Measurements from ENCODE around the gene KY. TPM values are rescaled to one million over a fixed set of nuclear protein-coding genes. Genes with fewer than 3 reads are reported as not detected.

KY gene
- total RNA-seq, 4 donors from 2014 or later = not detected

DNA sequence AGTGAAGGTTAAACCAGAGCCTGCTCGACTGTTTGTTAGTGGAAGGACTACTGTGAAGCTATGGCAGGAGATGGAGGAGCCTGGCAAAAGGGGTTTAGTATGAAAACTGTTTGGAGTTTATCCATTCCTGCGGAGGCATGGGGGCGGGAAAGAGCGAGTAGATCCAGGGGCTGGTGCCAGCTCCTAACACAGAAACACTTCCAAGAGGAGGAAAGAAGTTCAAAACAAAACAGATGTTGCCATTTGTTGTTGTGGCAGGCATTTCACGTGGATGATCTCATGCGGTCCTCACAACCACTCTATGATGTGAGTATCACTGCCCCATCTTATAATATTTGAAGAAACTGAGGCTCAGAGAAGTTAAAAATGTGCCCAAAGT is 30.7 kb upstream of the KY start:
- TF ChIP-seq, protein P1, sequence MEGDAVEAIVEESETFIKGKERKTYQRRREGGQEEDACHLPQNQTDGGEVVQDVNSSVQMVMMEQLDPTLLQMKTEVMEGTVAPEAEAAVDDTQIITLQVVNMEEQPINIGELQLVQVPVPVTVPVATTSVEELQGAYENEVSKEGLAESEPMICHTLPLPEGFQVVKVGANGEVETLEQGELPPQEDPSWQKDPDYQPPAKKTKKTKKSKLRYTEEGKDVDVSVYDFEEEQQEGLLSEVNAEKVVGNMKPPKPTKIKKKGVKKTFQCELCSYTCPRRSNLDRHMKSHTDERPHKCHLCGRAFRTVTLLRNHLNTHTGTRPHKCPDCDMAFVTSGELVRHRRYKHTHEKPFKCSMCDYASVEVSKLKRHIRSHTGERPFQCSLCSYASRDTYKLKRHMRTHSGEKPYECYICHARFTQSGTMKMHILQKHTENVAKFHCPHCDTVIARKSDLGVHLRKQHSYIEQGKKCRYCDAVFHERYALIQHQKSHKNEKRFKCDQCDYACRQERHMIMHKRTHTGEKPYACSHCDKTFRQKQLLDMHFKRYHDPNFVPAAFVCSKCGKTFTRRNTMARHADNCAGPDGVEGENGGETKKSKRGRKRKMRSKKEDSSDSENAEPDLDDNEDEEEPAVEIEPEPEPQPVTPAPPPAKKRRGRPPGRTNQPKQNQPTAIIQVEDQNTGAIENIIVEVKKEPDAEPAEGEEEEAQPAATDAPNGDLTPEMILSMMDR (IDR thresholded peaks at IDR 0.05; ENCODE audit: low read depth) = no peak

DNA sequence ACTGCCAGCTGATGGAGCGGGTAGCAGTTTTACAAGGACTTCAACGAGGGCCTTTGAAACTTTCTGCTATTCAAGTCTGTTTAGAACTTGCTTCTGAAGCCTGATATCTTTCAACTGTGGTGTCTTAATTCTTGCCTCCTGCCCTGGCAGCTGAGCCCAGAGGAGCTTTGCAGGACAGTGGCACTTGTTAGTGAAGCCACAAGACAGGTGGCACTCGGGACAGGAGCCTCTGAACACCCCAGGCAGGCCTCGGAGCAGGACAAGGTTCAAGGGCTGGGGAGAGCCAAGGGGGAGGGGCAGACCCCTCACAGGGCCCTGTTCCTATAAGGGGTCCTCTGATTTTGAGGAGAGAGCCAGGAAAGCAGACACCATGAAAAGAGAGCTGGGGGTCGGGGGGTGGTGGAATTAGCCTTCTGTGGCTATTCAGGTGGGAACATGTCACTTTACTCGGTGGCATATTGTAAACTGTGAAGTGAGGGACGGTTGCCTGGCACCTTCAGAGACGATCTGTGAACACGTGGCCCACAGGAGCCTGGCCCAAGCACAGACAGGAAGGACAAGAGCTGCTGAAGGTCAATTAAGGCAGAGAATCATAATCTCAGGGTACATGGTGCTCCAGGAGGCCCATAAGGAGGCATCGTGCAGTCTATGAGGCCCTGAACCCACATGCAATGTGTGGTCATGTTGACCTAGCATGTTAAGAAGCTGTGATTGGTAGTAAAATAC is 30.1 kb upstream of the KY start:
- TF ChIP-seq, protein P1 (IDR thresholded peaks at IDR 0.05; ENCODE audit: low read depth) = no peak

DNA sequence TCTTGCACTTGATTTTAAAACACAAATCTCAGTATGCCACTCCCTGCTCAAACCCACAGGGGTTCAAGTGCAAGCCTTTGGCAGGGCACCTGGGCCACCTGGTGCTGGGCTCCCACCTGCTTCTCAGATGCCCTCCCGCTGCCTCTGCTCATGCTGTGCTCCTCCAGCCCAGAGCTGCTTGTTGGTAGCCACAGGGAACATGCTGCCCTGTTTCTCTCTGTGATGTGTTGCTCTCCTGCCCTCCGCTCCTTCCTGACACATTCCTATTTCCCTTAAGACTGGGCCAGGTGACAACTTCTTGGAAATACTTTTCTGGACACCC is 27.1 kb upstream of the KY start:
- TF ChIP-seq, protein P1 (IDR thresholded peaks at IDR 0.05; ENCODE audit: low read depth) = no peak

DNA sequence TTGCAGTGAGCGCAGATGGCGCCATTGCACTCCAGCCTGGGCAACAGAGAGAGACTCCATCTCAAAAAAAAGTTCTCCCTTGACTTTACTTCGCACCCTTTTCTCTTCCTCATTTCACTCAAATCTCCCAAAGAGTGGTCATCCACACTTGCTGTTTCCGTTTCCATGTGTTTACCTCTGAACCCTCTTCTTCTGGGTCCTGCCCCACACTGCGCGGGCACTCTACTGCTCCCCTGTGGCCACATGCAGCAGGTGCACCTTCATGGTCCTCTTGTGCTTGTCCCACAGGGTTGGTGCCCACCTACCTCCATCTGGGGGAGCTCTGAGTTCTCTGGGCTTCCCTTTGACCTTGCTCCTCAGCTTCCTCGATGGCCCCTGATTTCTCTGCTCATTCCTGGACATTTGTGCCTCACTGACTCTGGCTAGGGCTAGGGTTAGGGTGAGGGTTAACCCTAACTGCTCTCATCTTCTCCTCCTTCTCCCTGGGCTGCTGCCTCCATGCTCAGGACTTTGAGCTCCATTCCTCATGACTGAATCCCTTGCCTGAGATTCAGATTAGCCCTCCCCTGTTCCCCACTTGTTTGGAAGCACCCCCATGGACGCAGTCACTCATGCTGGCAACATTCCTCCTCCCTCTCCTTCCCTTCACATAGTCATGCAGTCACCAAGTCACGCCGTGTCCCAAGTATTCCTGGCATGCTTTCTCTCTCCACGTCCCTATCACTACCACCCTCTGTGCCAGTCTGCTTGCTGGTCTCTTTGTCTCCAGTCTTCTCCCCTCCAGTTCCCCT is 26.6 kb upstream of the KY start:
- TF ChIP-seq, protein P1 (IDR thresholded peaks at IDR 0.05; ENCODE audit: low read depth) = no peak

DNA sequence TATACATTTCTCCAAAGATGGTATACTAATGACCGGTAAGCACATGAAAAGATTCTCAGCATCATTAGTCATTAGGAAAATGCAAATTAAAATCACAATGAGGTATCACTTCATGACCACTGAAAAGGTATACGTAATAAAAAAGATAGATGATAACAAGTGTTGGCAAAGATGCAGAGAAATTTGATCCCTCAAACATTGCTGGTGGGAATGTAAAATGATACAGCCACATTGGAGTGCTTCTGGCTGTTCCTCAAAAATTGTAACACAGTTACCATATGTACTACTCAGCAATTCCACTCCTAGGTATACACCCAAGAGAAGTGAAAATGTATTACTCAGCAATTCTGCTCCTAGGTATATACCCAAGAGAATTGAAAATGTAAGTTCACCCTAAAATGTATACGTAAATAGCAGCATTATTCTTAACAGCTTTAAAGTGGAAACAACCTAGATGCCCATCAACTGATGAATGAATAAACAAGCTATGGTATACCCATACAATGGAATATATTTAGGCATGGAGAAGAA is 25.0 kb upstream of the KY start:
- TF ChIP-seq, protein P1 (IDR thresholded peaks at IDR 0.05; ENCODE audit: low read depth) = no peak

DNA sequence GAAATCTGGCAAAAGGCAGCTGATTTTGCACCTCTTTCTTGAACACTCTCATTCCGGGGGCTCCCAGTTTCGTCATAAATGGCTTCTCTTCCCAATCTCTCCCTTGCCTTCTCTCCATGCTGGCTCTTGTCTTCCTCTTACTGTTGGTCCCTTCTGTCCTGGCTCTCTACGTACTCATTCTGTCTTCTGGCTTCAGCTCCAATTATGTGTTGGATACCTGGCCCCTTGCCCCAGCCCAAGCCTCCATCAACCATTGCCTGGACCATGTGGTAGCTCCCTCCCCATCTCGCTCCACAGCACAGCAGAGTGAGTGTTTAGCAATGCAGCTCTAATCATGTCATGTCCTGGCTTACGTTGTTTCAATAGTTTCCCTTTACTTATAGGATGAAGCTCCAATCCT is 21.7 kb upstream of the KY start:
- TF ChIP-seq, protein P1 (IDR thresholded peaks at IDR 0.05; ENCODE audit: low read depth) = no peak

DNA sequence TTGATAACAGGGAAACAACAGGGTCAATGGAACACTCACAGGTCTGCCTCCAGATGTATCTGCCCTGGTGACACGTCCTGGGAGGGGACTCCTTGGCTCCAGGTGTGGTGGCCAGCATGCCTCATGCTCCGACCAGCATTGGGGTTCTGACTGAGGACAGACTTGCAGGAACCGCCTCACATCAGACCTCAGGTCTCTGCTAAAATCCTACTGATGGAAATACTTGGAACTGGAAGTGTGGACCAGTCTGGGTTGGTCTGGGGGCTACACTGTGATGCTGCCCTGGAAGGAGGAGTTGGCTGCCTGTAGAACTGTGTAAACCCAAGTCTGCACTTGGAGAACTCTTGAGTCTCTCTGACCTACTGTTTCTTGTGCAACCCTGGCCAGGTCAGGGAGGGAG is 17.1 kb upstream of the KY start:
- TF ChIP-seq, protein P1 (IDR thresholded peaks at IDR 0.05; ENCODE audit: low read depth) = no peak
